NCI-H1417 (cell line): ENCODE results near the gene TSLP.
A peak's percentile ranks its signal among the peaks of the same experiment; 100 is the strongest.

Experiments used
- DNase-seq, 3 experiments: peaks; one replicate each; lab custom pipeline; 2025; lab: John Stamatoyannopoulos, UW

The TSLP gene

DNA sequence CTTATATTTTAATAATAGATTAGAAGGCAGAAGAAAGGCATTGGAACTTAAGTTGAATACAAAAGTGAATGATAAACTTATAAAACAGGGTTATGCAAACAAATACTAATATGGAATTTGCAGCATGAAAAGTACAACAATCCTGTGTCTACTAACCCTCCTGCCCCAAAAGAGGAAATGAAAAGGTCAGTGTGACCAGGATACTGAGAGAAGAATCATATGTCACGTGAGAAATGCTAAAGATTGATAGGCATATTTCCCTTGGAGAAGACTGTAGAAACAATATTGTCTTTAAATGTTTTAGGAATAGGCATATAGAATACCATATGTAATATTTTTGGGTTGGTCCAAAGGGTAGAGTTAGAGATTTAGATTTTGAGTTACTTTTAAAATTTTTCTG is 24.5 kb downstream of the TSLP start:
- no peak for DNase-seq

DNA sequence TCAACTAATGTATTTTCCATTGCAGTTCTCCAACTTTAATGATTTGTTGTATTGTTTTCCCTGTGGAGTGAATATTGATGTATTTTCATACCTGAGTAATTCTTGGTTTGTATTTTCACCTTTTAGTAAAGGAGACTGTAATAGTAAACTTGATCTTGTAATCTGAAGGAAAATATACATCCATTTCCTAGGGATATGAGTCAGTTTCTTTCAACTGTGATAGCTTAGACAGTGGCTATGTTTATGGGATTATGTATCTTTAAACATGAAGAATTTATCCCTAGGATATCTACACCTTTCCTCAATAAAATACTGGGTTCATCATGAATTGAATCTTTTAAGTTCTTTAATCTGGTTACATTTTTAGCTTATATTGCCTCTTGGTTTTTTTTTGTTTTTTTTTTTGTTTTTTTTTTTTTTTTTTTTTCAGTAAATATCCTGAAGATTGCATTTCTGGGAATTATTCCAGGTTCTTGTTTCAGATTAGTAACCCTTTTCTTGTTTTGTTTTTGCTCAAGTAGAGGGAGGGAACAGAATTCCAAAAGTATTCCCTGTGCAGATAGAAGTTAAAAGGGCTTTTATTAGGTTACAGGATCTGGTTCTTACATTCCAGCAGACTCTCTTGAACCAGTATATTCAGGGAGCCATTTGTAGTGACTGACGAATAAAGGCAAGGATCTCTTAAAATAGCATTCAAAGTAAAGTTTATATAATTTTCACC is 27.7 kb downstream of the TSLP start:
- DNase-seq = no peak

DNA sequence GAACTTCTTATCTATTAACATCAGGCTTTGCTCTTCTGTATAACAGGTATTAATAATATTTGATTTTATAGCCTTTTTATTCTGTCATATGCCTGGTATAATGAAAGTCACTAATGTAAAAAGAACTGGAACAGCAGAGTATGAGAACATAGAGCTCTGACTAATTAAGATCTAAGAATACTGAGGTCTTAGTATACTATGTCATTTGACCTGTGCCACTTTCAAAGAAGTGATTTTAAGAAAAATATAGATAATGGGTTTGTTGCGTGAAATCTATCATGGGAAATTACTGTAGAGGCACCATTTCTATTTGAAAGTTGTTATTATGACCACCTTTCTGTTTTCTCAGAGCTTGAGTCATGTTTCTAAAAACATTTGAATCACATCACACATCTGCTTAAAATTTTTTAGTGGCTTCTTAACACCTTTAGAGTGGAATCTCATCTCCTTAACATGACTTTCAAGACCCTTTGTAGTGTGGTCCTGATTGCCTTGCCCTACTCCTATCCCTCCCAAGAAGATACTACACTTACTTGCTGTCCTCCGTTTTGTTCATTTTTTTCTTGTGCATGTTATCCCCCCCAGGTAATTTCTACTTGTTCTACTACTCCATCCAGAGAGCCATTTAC is 34.9 kb downstream of the TSLP start:
- DNase-seq = no peak

DNA sequence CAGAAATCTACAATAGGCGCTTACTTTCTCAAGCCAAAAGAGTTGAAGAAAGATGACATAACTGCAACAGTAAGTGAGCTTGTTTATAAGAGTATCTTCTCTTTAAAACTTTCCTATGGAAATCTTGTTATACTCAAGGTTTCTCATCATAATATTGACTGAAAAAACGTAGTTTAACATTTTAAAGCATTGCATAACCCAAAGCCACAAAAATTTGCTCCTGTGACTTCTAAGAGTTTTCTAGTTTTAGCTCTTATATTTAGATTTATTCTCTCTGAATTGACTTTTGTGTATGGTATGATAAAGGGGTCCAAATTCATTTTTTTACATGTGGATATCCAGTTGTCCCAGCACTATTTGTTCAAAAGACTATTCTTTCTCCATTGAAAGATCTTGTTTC is 35.9 kb downstream of the TSLP start:
- no peak for DNase-seq

DNA sequence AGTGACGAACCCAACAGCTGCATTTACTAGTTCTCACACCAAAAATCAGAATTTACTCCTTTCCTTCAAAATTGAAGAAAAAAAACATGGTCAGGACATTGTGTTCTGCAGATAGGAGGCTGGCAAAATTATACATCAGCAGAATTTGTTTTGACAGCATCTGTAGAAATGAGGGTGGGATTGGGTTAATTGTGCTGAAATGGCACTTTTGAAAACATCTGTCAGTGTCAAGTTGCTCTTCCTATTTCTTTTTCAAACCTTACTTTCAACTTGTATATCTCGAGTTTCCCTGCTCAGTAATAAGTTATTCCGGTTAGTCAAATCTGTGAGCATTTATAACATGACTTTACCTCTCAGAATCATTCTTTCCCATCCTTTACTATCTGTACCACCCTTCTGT is 40.4 kb downstream of the TSLP start:
- no peak for DNase-seq

DNA sequence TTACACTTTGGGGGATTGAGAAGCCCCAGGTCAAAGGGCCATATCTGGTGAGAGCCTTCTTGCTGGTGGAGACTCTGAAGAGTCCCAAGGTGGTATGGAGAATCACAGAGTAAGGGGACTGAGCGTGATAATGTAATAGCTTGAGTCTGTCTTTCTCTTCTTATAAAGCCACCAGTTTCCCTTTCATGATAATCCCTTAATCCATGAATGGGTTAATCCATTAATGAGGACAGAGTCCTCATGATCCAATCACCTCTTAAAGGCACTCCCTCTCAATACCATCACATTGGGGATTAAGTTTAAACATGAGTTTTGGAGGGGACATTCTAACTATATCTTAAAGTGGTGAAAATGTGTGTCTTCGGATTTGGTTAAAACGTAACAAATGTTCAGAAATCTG is 42.2 kb downstream of the TSLP start:
- DNase-seq = no peak

DNA sequence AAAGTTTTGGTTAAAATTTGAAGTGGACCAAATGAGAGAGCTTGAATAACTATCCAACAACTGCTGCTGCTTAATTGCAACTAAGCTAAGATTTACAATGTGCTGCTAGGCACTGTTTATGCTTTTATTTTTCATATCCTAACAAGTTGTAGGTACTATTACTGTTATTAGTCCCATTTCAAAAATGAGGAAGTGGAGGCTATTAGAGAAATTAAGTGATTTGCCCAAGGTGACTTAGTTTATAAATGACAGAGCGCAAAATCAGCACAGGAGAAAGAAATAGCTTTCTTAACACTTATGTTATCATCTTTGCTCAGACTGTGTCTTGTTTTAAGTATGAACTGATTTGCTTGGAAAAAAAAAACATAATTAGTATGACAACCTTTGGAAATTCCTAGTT is 43.7 kb downstream of the TSLP start:
- no peak for DNase-seq

DNA sequence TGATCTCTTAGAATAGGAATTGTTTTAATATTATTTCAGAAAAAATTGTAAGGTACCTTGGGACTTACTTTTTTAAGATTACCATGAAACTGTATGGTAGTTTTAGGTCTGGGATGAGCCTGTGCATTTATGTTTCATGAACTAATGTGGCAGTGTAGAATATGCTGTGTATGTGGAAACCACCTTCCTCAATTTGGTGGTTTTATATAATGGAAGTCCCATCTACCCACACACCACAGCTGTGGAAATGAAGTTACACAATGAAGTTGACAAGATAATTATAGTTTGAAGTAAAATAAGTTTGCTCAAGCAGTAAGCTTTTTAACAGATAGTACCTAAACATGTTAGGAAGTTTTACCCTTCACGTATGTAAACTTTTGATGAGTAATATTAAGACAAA is 45.0 kb downstream of the TSLP start:
- no peak for DNase-seq

DNA sequence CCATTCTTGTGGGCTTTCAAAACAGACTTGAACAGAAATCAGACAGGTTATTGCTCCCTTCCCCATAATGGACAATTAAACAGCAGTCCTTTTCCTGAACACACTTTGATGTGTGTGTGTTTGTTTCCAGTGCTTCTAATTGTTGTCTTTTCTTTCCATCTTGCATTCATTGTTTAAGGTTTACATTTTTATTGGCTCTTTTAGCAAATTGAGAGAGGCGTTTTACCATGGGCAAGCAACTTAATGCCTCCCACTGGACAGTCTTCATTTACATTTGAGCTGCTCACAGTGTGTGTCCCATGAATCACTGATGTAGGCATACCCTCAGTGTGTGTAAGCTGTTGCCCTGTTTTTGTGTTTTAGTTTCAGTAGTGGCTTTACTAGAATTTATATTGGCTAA is 45.6 kb downstream of the TSLP start:
- DNase-seq = peak in 1 of 3 experiments; percentile 2

DNA sequence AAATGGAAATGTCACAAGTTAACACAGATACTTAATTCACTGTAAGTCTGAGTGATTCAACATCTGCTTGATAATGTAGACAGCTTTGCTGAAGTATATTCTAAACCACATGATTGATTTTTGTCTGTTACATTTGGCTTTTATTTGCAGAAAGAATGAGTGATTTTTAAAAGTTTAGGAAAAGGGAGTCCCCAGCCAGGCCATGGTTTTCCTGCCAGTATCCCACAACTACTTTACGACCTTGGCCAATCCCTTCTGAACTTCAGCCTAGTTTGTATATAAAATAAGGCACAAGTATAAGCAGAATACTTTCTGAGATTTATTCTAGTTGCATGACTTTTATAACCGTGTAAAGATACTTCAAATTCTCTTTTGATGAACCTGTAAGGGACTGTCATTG is 47.7 kb downstream of the TSLP start:
- DNase-seq = no peak

DNA sequence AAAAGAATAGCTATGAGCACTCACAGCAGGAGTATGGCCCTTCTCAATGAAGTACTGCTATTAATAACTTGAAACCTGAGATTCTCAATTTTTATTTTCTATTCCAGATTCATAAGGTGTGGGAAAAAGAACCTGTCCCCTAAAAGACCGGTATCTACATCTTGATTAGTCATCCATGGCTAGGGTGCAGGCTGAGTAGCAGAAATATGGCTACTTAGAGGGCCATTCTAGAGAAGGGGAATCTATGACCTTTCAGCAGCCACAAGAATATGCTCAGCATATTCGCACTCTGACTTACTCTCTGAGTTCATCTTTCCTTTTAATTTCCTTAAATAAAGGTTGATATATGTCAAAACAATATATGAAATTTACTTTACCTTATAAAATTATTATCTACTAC is 48.3 kb downstream of the TSLP start:
- DNase-seq = no peak

DNA sequence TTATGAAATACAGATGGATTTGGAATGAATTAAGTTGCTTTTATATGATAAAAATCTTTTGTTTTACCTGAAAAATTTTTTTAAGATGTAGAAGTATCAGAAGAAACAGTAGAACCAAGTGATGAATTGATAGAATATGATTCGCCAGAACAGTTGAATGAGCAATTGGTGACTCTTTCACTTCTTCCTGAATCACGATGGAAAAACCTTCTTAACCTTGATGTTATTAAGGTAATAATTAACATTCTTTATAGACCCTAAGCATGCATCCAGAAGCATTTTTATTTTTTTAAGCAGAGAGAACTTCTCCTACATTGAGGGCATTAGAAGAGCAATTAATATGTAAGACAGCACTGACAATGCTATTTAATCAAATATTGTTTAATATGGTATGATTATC is 49.4 kb downstream of the TSLP start:
- no peak for DNase-seq

DNA sequence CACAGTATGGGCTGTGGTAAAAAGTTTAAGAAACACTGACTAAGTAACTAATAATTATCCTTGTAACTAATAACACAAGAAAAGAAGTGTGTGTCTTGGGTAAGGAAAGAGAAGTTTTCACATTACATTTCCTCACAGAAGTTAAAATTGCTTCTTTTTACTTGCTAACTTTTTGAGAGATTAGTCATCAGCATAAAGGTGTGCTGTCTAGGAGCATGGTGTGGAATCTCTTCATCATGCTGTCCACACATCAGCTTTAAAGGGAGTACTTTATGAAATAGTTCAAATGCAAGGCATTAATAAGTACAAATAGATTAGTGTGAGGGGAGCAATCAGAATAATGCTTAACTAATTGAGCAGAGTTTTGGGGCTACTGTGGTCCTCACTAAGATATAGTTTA is 50.4 kb downstream of the TSLP start:
- no peak for DNase-seq

DNA sequence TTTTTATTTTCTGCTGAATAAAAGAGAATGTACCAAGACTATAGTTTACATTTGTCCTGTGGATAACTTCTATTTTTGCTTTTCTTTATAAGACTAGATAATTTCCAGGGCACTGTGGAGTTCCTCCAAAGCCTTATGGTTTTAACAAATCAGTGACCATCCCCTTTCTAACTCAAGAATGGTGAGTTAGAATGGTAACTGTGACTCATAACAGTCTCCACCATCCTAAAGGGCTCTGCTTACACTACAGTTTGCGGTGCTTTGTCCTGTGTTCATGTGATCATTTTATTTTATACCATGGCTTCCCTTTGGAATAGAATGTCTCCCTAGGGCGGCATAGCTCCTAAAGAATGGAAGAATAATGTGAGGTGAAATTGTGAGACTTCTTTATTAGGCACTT is 50.9 kb downstream of the TSLP start:
- DNase-seq = no peak

DNA sequence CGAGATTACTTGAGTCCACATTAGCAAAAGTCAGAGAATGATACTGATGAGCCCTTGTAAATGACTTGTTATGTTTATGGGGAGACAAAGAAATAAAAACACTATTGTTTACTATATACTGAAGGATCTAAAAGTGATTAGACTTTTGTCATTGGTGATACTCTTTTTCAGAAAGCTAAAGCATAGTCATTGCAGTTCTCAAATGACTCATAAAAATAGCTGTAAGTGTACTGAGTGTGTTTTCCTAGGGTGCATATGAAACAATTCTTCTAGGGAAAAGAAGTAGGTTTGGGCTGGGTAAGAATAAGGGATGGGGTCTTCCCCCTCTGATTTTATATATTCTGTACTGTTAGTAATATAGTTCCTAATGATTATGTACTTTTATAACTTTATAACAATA is 53.3 kb downstream of the TSLP start:
- DNase-seq = no peak

DNA sequence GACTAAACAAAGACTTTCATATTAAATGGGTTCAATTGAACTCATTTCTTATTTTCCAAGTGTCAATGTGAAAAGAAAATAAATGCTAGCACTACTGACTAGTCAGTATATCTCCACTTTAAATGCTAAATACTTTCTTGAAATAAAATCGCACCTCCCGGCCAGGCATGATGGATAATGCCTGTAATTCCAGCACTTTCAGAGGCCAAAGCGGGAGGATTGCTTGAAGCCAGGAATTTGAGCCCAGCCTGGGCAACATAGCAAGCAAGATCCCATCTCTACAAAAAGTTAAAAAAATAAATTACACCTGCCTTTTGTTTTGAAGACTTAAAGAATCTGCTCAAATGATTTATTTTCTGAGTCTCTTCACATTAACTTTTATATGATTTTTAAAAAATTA is 55.4 kb downstream of the TSLP start:
- no peak for DNase-seq
